Measurements from ENCODE around the gene TMEM92.
"Not testable (repeated sequence)": the region's sequence is repeated elsewhere in the genome, so short reads cannot be mapped to it uniquely, and the experiment has no call there.

TMEM92 gene

GRCh38 chr17:50301891-50302584 lies 27.8 kb downstream of the TMEM92 start:
- DNase-seq (ENCODE audit: low read depth), result peak; percentile 67

- DNase-seq (ENCODE audit: low read depth), result no peak
Observed at GRCh38 chr17:50303051-50303450, 28.8 kb downstream of the TMEM92 start.

GRCh38 chr17:50303596-50303995 lies 29.3 kb downstream of the TMEM92 start:
- DNase-seq (ENCODE audit: low read depth), result no peak

- DNase-seq (ENCODE audit: low read depth), result peak; percentile 53
Observed at GRCh38 chr17:50304781-50305404, 30.6 kb downstream of the TMEM92 start.

- no peak for DNase-seq (ENCODE audit: low read depth)
Observed at GRCh38 chr17:50307654-50308053, 33.4 kb downstream of the TMEM92 start.

GRCh38 chr17:50308666-50309065 lies 34.4 kb downstream of the TMEM92 start:
- DNase-seq (ENCODE audit: low read depth), result peak; percentile 50

- no peak for DNase-seq (ENCODE audit: low read depth)
Observed at GRCh38 chr17:50310455-50311111, 36.3 kb downstream of the TMEM92 start.

GRCh38 chr17:50311112-50311460 lies 36.8 kb downstream of the TMEM92 start:
- no peak for DNase-seq (ENCODE audit: low read depth)

GRCh38 chr17:50311483-50311882 lies 37.2 kb downstream of the TMEM92 start:
- DNase-seq (ENCODE audit: low read depth), result no peak

GRCh38 chr17:50312308-50312707 lies 38.0 kb downstream of the TMEM92 start:
- DNase-seq (ENCODE audit: low read depth), result peak; percentile 47

- no peak for DNase-seq (ENCODE audit: low read depth)
Observed at GRCh38 chr17:50314456-50315011, 40.3 kb downstream of the TMEM92 start.

- no peak for DNase-seq (ENCODE audit: low read depth)
Observed at GRCh38 chr17:50316016-50316587, 41.8 kb downstream of the TMEM92 start.

GRCh38 chr17:50316660-50317059 lies 42.4 kb downstream of the TMEM92 start:
- not testable (repeated sequence) for DNase-seq (ENCODE audit: low read depth)

- no peak for DNase-seq (ENCODE audit: low read depth)
Observed at GRCh38 chr17:50317121-50317520, 42.9 kb downstream of the TMEM92 start.

GRCh38 chr17:50318501-50319285 lies 44.4 kb downstream of the TMEM92 start:
- peak; percentile 79 for DNase-seq (ENCODE audit: low read depth)

- DNase-seq (ENCODE audit: low read depth), result no peak
Observed at GRCh38 chr17:50319306-50320004, 45.2 kb downstream of the TMEM92 start.

GRCh38 chr17:50322271-50322670 lies 48.0 kb downstream of the TMEM92 start:
- DNase-seq (ENCODE audit: low read depth), result peak; percentile 63

GRCh38 chr17:50323060-50323459 lies 48.8 kb downstream of the TMEM92 start:
- DNase-seq (ENCODE audit: low read depth), result no peak

- no peak for DNase-seq (ENCODE audit: low read depth)
Observed at GRCh38 chr17:50325906-50326305, 51.6 kb downstream of the TMEM92 start.

- DNase-seq (ENCODE audit: low read depth), result no peak
Observed at GRCh38 chr17:50326831-50327364, 52.6 kb downstream of the TMEM92 start.

Data from amniotic epithelial cell (primary cell).